H1 (cell line): ENCODE data around the gene MYLK2. TPM values are rescaled to one million over a fixed set of nuclear protein-coding genes. Genes with fewer than 3 reads are reported as not detected.

ENCODE experiments used
- ATF3 ChIP-seq: IDR thresholded peaks from 2 replicates; pipeline ENCODE4 v1.6.1; 2011; ENCODE audit warnings: low read depth, mild to moderate bottlenecking, low read length; ENCODE audit not compliant: insufficient read depth
- CBX8 ChIP-seq: fragments of 300-800, 300-1000 bp; sonication (generic); IDR thresholded peaks from 2 replicates; pipeline ENCODE4 v1.7.1; 2016; ENCODE audit warnings: low read depth, low read length, borderline replicate concordance
- CEBPB ChIP-seq: IDR thresholded peaks from 2 replicates; pipeline ENCODE4 v1.6.1; 2012; ENCODE audit warnings: low read depth, low read length
- CTBP2 ChIP-seq: IDR thresholded peaks from 2 replicates; pipeline ENCODE4 v1.7.0; 2011; ENCODE audit warnings: borderline replicate concordance, mild to moderate bottlenecking, moderate library complexity, mixed read lengths, low read length; ENCODE audit not compliant: insufficient read depth, insufficient read length
- GABPA ChIP-seq: IDR thresholded peaks from 2 replicates; pipeline ENCODE4 v1.6.1; 2011; ENCODE audit warnings: mild to moderate bottlenecking, low read length, moderate library complexity, borderline replicate concordance; ENCODE audit not compliant: insufficient read depth
- JUN ChIP-seq: IDR thresholded peaks from 2 replicates; pipeline ENCODE4 v1.6.1; 2011; ENCODE audit warnings: low read depth, mild to moderate bottlenecking, improper control_type of control experiment, low read length
- JUND ChIP-seq: IDR thresholded peaks from 2 replicates; pipeline ENCODE4 v1.6.1; 2011; ENCODE audit warnings: mild to moderate bottlenecking, improper control_type of control experiment, low read length
- MAFK ChIP-seq: IDR thresholded peaks from 2 replicates; pipeline ENCODE4 v1.6.1; 2012; ENCODE audit warnings: low read depth, mild to moderate bottlenecking, improper control_type of control experiment, low read length
- POLR2A ChIP-seq, 2 experiments: IDR thresholded peaks; 1 replicate in 1 of 2; 2 replicates in 1 of 2; pipeline ENCODE4 v1.6.1; 2011; ENCODE audit warnings: low read depth in 2 of 2, low read length in 2 of 2, mild to moderate bottlenecking in 2 of 2; ENCODE audit errors: control extremely low read depth in 1 of 2
- RFX5 ChIP-seq: IDR thresholded peaks from 2 replicates; pipeline ENCODE4 v1.6.1; 2011; ENCODE audit warnings: low read depth, low read length, improper control_type of control experiment, borderline replicate concordance
- RNF2 ChIP-seq: fragments of 200-900, 300-1000 bp; sonication (generic); IDR thresholded peaks from 2 replicates; pipeline ENCODE4 v1.7.1; 2016; ENCODE audit warnings: borderline replicate concordance, low read depth, mild to moderate bottlenecking, antibody characterized with exemption, low read length; ENCODE audit not compliant: poor library complexity, severe bottlenecking; ENCODE audit errors: missing control alignments
- SAP30 ChIP-seq: fragments of 300-600 bp; sonication (generic); IDR thresholded peaks from 2 replicates; pipeline ENCODE4 v1.7.1; 2012; ENCODE audit warnings: low read length, moderate library complexity, mild to moderate bottlenecking, inconsistent platforms; ENCODE audit not compliant: insufficient read depth, insufficient replicate concordance
- SIRT6 ChIP-seq: IDR thresholded peaks from one replicate; pipeline ENCODE4 v1.7.1; 2012; ENCODE audit warnings: low read length, inconsistent platforms
- SP1 ChIP-seq: IDR thresholded peaks from 2 replicates; pipeline ENCODE4 v1.6.1; 2011; ENCODE audit warnings: low read depth, low read length
- SP2 ChIP-seq: IDR thresholded peaks from 2 replicates; pipeline ENCODE4 v1.6.1; 2012; ENCODE audit warnings: mild to moderate bottlenecking, low read length, inconsistent platforms
- SUZ12 ChIP-seq: fragments of 200-600 bp; sonication (generic); IDR thresholded peaks from 2 replicates; pipeline ENCODE4 v1.6.1; 2012; ENCODE audit warnings: mild to moderate bottlenecking, inconsistent platforms, low read length, moderate library complexity, mixed read lengths
- TAF7 ChIP-seq: optimal IDR thresholded peaks from 2 replicates; pipeline ENCODE3; 2011; ENCODE audit warnings: low read depth, mild to moderate bottlenecking, inconsistent platforms, low read length, moderate library complexity, borderline replicate concordance
- TBP ChIP-seq: IDR thresholded peaks from 2 replicates; pipeline ENCODE4 v1.6.1; 2011; ENCODE audit warnings: low read depth, low read length, improper control_type of control experiment
- USF2 ChIP-seq: IDR thresholded peaks from 2 replicates; pipeline ENCODE4 v1.6.1; 2011; ENCODE audit warnings: low read length, improper control_type of control experiment
- polyA plus RNA-seq, 7 experiments: library from polyadenylated mRNA; depleted of rRNA in 3 of 7; stranded (reverse) in 5 of 7; unstranded in 2 of 7; fragments of >200 nt in 5 of 7; fragments of 200-250 nt in 2 of 7; gene quantifications; 1 replicate in 5 of 7; 2 replicates in 1 of 7; 4 replicates in 1 of 7; pipeline versions ENCODE4 v1.2.1 to v1.2.3, GENCODE V29; 2011 to 2013; ENCODE audit warnings: missing spikeins in 2 of 7, mixed read lengths in 2 of 7
- total RNA-seq: library from RNA; stranded (reverse); fragmentation: NEBNext Ultra II Directional; extraction: Animal tissue kit (Norgen Biotek cat#: 25700); gene quantifications from 2 replicates; pipeline ENCODE4 v1.2.1, GENCODE V29; 2021

MYLK2 gene
- total and polyA plus RNA-seq, 2 of the 8 experiments (the other 6 are each of a cell fraction or from before 2014, with no cell fraction given), result 0.22 to 0.26 TPM

DNA sequence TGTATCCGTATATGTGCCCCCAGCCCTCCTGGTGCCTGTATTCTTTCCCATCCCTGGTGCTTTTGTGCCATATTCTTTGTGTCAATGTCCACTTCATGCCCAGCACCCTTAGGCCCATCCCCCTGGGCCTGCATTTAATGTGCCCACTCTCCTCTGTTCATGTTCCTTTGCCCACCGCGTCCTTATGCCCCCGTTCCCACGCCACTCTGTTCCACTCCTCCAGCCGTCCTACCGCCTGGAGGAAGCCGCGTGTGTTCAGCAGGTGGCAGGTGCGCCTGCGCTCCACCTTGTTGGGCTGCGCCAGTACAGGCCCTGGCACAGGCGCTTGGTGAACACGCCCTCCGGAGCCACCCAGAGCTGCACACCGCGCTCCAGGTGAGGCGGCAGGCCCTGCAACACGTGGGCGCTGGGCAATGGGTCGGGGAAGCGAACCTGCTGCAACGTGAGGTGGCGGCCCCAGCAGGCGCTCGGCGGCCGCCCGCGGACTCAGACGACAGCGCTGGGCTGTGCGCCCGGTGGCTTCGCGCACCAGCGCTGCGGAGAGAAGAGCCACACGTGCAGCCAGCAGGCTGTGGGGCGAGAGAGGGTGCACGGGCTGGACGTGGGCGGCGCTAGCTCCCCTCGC is 30.3 kb downstream of the MYLK2 start (continued):
- TF ChIP-seq RFX5 (no peak), SP1 (no peak), SAP30 (no peak), TBP (no peak), CBX8 (no peak), USF2 (no peak), MAFK (no peak), TAF7 (no peak), JUN (no peak), CTBP2 (no peak), SUZ12 (peak; percentile 40; the same call in 1 of the 2 replicates), JUND (no peak), ATF3 (no peak), SP2 (no peak), SIRT6 (no peak), RNF2 (peak; percentile 39), GABPA (no peak), POLR2A (IDR thresholded peaks at IDR 0.05; ENCODE audit: control extremely low read depth in 1 of 2, low read depth in 2 of 2, low read length in 2 of 2) (no peak), CEBPB (no peak)
